ENCODE measurements around the gene DHTKD1.

The DHTKD1 gene, protein sequence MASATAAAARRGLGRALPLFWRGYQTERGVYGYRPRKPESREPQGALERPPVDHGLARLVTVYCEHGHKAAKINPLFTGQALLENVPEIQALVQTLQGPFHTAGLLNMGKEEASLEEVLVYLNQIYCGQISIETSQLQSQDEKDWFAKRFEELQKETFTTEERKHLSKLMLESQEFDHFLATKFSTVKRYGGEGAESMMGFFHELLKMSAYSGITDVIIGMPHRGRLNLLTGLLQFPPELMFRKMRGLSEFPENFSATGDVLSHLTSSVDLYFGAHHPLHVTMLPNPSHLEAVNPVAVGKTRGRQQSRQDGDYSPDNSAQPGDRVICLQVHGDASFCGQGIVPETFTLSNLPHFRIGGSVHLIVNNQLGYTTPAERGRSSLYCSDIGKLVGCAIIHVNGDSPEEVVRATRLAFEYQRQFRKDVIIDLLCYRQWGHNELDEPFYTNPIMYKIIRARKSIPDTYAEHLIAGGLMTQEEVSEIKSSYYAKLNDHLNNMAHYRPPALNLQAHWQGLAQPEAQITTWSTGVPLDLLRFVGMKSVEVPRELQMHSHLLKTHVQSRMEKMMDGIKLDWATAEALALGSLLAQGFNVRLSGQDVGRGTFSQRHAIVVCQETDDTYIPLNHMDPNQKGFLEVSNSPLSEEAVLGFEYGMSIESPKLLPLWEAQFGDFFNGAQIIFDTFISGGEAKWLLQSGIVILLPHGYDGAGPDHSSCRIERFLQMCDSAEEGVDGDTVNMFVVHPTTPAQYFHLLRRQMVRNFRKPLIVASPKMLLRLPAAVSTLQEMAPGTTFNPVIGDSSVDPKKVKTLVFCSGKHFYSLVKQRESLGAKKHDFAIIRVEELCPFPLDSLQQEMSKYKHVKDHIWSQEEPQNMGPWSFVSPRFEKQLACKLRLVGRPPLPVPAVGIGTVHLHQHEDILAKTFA

DNA sequence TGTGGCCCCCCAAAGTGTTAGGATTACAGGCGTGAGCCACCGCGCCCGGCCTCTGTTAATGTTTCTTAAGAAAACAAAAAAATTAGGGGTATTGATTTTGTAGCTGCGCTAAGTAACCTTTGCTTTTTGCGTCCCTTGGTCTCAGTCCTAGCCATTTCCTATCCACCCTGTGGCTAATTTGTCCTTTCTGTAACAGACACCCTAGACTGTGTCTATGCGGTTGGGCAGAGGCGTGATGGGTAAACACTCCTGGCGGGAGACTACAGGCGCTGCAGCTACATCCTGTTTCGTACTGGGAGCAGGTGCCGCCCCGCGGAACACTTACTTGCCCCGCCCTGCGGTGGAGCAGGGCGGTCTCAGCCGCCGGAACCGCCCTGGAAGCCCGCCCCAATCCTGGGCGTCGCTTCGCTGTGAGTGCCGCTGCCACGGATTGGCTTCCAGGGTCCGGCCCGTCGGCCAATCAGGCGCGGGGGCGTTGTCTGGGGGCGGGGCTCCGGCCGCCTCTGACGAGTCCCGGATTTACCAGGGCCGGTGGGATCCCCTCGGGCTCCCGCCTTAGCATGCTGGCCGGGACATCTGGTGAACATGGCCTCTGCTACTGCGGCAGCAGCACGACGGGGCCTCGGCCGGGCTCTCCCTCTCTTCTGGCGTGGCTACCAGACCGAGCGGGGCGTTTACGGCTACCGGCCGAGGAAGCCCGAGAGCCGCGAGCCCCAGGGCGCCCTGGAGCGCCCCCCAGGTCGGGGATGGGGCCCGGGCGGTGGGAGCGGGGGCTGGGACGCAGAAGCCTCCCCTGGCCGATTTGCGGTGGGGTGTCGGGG, at the start of gene DHTKD1:
TSS of gene DHTKD1 (plus strand) at position 506 of the 821 bp plus-strand sequence. CDS start at position 586, 80 bp downstream.
- peak; percentile 93 to 97 (median 93) for DNase-seq

- DNase-seq, result no peak
Observed at GRCh38 chr10:12019283-12019971, 49.3 kb upstream of the DHTKD1 start.

GRCh38 chr10:12020574-12020973, 48.2 kb upstream of the DHTKD1 start:
- DNase-seq, result no peak

DNA sequence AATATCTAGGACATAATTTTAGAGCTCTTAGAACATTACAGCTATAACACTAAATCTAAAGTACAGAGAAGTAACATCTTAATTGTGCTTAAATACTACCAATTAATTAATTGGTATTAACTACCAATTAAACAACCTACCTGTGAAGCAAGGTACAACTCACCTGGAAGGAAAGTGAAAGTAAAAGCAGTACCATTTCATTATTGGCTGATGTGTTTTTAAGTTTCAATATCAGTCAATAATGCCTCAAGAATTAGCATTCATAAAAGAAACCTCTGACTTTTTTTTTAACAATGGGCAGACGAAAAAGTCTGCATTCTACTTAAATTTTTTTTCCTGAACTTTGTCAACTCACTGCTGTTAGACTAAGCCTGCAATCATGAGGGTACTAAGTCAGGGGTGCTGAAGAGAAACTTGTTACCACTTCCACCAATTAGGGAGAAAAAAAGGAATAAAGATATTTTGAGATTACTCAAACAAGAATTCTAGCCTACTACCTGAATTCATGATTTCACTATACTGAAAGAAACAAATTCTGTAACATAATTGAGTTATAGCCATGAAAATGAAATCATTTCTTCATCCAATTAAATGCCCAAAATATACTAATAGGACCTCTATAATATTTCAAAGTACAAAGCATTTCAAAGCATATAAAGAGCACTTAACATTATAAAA, 46.0 kb upstream of the DHTKD1 start:
- DNase-seq, result no peak

DNA sequence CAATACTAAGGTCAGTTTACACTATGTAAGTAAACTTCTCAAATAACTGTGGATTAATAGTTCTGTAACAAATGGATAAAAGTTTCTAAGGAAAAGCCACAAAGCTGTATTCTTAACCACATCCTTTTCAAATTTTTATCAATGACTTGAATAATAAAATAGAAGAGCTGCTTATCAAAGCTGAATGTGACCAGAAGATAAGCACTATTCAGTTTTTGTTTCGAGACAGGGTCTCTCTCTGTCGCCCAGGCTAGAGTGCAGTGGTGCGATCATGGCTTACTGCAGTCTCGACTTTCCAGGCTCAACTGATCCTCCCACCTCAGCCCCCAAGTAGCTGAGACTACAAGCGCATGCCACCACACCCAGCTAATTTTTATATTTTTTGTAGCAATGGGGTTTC, 43.2 kb upstream of the DHTKD1 start:
- no peak for DNase-seq

DNA sequence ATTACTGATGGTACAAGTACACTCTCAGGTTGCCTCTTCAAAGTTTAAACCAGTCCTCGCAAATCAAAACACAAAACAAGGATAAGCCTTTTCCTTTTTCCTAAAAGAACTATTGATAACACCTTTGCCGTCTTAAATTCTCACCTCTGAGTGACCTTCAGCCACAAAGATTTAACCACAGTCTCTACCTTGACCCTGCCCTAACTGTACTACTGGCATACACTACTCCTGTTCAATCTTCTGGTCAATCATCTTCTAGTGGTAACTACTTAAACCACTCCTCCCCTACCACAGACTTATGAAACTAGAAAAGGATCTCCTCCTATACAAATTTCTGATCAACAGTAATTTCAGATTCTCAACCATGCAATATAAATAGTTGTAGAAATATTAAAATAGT, 41.2 kb upstream of the DHTKD1 start:
- DNase-seq, result no peak

DNA sequence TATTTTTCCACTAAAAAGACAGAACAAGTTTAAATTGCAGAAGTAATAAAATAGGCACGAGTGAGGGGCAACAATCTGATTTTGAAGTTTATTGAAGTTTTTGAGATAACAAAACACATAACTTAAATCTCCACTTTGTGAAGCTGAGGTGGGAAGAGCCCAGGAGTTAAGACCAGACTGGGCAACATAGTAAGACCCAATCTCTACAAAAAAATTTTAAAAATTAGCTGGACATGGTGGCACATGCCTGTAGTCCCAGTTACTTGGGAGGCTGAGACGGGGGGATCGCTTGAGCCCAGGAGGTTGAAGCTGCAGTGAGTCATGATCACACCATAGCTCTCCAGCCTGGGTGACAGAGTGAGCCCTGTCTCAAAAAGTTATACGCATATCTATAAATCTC, 37.4 kb upstream of the DHTKD1 start:
- DNase-seq, result no peak

DNA sequence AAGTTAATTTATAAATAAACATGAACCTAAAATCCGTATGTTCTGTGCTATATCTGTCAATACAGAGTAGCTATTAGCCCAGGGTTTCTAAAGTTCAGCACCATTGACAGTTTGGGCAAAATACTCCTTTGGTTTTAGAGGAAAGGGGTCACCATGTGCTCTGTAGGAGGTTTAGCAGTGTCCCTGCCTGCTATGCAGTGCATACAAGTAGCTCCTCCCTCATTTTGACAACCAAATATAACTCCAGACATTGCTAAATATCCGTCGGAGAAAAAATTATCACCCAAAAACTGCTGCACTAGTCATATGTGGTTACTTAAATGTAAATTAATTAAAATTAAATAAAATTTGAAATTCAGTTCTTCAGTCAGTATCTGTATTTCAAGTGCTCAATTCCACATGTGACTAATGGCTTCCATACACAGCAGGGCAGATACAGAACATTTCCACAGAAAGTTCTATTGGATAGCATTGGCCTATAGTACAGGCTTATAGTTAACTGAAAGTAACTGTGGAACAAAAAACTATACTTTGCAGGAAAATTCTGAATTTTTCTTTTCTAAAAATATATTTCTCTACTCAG, 32.6 kb upstream of the DHTKD1 start:
- DNase-seq, result no peak

GRCh38 chr10:12041766-12042408, 26.9 kb upstream of the DHTKD1 start:
- DNase-seq, result peak in 1 of 3 experiments; percentile 32

GRCh38 chr10:12042409-12042796, 26.4 kb upstream of the DHTKD1 start:
- DNase-seq, result peak in 2 of 3 experiments; percentile 60 to 64

- peak; percentile 90 to 97 (median 93) for DNase-seq
Observed at GRCh38 chr10:12042797-12043651, 25.7 kb upstream of the DHTKD1 start, which contains the start of gene UPF2. Gene UPF2, minus strand, starts transcription at chr10:12042809. Its CDS starts 7,386 bp downstream, at chr10:12035423.

DNA sequence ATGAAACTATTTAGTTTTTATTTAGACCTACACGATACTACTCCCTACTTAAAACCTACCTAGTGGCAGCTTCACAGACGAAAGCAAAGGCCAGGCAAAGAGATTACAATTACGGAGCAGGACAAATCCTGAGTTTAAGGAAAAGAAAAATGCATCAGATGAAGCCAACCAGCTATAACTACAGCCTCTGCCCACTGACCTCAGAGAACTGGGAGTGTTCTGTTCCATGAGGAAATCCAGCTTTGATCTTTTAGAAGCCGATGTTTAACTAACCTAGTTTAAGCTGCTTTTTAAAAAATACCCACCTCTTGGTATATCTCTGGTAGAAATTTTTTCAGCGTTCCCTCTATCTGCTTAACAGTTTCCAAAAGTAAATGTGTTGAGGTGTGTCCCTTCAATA, 23.2 kb upstream of the DHTKD1 start:
- no peak for DNase-seq

DNA sequence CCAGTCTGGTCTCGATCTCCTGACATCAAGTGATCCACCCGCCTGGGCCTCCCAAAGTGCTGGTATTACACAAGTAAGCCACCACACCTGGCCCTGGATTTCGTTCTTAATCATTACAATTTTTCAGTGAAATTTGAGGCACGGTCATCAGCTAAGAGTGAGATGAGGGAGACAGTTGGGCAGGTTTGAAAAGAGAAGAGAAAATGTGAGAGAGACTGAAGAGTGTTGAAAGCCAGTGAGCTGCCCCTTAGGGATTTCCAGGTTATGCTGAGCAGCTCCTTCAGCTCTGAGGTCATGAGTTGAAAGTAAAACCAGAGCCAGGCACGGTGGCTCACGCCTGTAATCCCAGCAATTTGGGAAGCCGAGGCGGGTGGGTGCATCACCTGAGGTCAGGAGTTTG, 20.2 kb upstream of the DHTKD1 start:
- DNase-seq, result no peak

GRCh38 chr10:12050528-12050927, 18.2 kb upstream of the DHTKD1 start:
- DNase-seq, result peak in 1 of 3 experiments; percentile 25

- DNase-seq, result no peak
Observed at GRCh38 chr10:12051241-12051640, 17.5 kb upstream of the DHTKD1 start.

GRCh38 chr10:12055732-12056131, 13.0 kb upstream of the DHTKD1 start:
- no peak for DNase-seq

DNA sequence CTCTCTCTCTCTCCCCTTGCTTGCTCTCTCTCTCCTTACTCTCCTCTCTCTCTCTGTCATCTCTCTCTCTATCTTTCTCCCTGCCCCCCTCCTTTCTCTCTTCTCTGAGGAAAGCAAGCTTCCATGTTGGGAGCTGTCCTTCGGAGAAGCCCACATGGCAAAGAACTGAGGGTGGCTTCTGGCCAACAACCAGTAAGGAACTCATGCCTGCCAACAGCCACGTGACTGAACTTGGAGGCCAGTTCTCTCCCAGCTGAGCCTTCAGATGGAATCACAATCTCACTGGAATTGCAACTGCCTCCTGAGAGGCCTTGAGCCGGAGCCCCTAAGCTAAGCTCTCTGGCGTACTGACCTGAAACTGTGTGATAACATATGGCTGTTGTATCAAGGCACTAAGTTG, 12.0 kb upstream of the DHTKD1 start:
- no peak for DNase-seq

DNA sequence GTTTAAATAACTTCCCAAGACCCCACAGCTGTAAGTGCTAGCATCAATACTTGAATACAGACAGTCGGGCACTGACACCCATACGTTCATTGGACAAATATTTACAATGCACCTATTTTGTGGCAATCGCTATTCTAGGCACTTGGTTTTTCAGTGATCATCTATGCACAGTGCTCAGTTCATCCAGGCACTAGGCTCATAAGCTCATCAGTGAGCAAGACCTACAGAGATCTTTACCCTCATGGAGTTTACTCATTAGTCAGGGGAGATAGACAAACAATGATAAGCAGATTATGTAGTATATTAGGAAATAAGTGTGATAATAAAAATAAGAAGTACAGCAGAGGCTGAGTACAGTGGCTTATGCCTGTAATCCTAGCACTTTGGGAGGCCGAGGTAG, 7.6 kb upstream of the DHTKD1 start:
- DNase-seq, result no peak

GRCh38 chr10:12062754-12063482, 5.8 kb upstream of the DHTKD1 start:
- DNase-seq, result no peak
